OCI-M2 (cell line): Measurements from ENCODE around the gene CDK6.
"Not testable (repeated sequence)": the region's sequence is repeated elsewhere in the genome, so short reads cannot be mapped to it uniquely, and the experiment has no call there.

ENCODE experiments used
- DNase-seq: peaks from one replicate; lab custom pipeline; 2025; ENCODE audit not compliant: unreplicated experiment; lab: John Stamatoyannopoulos, UW

CDK6 gene

GRCh38 chr7:92763636-92764423, 72.5 kb downstream of the CDK6 start:
- no peak for DNase-seq

DNA sequence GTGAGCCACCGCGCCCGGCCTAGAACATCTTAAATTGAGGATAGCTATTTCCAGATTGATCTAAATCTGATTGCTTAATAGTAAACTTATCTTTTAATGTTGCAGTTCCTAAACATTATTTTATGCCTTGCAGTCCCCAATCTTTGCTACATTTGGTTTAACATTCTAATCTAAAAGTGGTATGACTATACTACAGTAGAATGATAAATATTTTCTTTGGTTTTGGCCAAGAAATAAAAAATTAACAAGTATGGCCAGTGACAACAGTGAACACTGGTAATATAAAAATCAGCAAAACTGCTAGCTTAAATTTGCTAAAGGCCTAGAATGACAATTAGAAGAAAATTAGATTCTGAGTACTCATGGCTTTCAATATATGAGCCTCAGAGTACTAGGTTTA, 73.5 kb downstream of the CDK6 start:
- DNase-seq, result no peak

- no peak for DNase-seq
These were observed 74.8 kb downstream of the CDK6 start for GRCh38 chr7:92761391-92762097.

DNA sequence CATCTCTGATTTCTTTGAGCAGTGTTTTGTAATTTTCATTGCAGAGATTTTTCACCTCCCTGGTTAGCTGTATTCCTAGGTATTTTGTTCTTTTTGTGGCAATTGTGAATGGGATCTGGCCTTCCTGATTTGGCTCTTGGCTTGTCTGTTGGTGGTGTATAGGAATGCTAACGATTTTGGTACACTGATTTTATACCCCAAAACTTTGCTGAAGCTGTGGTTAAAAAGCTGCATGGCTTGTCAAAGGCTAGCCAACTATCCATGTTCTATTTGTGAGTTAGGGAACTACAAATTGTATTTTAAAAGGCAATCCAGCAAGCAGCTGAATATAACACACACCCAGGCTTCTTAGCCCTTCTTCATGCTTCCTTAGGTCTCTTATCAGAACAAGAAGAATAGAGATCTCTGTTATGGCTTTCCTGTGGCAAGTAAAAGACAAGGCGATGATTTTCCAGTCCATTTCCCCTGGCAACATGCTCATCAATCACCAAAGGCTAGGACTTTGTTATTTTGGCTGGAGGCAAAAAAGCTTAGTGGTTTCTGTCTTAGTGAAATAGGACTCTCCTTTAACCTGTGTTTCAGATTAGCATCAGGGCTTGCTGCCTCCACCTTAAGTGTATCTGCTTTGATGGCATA, 77.5 kb downstream of the CDK6 start:
- no peak for DNase-seq

GRCh38 chr7:92757311-92757910, 79.0 kb downstream of the CDK6 start:
- not testable (repeated sequence) for DNase-seq

DNA sequence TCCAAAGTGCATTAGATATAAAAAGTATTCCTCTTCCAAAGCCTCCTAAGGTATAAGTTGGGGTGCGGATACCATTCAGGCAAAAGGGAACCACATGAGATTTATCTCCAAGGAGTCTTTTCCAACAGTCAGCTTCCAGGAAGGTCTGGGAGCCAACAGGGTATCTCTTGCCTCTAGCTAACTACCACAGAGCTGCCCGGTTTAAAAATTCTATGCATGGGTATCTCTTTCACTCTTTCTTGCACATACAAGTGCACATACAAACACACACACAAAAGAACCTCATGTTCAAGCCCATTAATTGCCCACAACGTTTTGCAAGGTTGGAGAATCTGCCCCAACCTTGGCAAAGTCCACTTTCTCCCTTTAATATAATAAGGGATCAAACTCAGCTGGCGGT, 80.7 kb downstream of the CDK6 start:
- no peak for DNase-seq

DNA sequence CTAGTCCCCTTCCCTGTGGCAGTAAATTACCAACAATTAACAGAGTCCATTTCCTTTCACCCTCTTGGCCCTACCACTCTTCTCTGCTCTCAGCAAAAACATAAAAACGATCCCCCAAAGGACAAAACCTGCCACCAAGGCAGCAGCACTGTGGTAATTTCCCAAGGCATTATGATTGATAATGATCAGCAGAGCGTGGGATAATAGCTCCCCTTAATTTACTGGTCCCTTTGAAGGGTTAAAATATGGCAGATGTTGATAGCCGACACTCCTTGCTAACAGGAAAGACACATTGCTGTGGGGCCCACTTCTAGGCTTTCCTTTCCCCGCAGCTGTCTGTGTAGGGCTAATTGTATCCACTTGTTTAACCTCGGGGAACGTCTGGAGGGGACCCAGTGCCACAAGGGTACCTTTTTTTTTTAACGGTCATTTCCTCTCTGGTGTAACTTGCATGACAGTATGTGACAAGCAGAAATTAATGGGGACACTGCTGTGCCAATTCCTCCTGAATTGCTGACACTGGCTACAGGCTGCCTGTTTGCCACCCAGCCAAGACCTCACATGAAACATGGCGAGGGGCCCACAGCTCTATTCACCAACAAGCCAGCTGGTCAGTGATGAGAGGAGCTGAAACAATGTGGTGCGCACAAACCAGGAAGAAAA, 81.3 kb downstream of the CDK6 start:
- no peak for DNase-seq

- DNase-seq, result no peak
These were observed 82.8 kb downstream of the CDK6 start for GRCh38 chr7:92753614-92754013.

DNA sequence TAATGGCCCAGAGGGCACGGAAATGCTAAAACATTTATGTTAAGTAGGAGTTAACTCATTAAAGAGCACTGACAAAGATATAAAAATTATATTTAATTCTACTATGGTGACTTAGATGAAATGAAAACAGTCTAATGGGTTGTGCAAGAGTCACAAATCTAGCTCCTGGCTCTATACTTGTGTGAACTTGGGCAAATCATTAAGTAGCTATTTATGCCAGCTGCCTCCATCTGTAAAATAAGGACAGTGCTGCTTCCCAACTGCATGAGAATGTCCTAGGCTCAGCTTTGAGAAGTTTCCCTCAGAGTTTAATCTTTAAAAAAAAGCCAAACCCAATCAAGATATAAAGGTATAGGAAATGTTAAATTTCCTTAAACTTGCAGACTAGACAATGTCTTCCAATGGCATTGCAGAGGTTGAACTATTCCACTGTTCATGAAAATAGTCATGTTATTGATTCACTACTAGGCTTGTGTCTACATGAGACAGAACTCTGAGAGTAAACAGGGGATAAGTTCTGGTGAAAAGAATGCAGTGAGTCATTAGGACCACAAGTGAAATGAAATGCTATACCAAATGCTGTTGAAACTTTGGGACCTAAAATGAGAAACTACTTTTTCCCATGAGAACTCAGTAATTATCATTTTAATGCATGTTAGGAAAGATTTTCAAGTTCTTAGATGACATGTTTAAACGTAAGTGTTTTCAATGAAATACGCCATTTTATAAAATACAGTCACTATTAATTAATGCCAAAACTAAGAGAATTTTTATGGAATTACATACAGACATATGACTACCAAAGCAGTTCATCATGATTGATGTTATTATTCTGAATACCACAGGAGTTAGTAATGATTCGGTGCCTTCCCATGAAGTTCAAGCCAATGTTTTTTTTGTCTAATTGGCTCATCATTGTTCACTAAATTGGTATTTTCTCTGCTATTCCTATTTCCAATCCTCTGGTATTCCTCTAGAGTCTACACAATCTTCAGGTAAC, 84.2 kb downstream of the CDK6 start:
- no peak for DNase-seq

GRCh38 chr7:92750946-92751345, 85.4 kb downstream of the CDK6 start:
- DNase-seq, result no peak

DNA sequence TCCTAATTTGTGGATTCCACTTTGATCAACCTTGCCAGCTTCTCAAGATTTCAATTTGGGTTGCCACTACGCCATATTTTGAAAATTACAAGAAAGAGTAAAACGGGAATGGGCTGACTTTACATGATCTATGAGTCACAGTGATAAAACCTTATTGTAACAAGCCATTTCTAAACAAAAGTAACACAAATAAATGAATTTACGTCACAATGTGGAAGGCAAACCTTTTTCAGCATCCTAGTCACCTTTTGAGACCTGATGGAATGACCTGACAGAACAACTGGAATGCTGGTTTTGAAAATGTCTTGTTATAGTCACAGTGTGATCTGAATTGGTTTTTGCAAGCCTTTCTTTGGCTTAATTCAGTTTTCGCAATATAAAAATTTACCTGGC, 85.9 kb downstream of the CDK6 start:
- no peak for DNase-seq

DNA sequence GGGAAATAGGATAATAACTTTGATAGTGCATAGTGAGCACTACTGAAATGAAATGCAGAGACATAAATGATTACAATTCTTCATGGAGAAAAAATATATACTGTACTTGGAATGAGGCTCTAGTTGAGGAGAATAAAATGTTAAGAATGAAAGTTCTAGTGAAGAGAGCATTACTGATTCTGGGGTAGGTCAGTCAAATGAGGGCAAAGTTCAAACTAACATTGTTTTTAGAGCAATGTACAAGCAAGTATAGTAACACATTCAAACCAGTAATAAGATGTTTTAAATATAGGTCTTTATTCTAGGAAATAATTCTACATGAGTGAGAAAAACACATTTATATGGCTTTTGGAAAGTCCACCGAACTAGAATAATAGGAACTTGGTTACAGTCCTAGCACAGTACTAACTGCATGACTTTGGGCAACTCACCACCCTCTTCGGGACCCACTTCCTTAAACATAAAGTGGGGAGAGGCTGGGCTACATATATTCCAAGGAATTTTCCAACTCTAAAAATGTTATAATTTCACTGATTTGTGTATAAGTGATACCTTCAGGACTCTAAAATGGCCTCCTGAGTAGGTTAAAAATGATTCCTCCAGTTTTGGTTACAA, 86.4 kb downstream of the CDK6 start:
- DNase-seq, result no peak

GRCh38 chr7:92749327-92749755, 87.0 kb downstream of the CDK6 start:
- no peak for DNase-seq

DNA sequence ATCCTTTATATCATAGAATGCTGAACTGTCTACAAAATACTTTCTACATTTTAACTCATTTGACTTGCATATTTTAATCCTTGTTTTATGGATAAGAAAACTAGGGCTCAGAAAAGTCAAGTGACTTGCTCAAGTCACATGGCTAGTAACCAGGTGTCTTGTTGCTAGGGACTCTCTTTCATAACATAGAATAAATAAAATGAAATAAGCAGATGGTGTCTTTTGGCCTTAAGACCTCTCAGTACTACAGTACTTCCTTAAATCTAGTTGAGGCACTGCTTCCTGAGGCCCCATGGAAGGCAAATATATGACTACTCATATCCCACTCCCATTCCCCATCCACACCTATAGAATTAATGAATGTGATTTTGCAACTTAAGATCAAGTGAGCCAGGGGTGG, 87.9 kb downstream of the CDK6 start:
- DNase-seq, result no peak

DNA sequence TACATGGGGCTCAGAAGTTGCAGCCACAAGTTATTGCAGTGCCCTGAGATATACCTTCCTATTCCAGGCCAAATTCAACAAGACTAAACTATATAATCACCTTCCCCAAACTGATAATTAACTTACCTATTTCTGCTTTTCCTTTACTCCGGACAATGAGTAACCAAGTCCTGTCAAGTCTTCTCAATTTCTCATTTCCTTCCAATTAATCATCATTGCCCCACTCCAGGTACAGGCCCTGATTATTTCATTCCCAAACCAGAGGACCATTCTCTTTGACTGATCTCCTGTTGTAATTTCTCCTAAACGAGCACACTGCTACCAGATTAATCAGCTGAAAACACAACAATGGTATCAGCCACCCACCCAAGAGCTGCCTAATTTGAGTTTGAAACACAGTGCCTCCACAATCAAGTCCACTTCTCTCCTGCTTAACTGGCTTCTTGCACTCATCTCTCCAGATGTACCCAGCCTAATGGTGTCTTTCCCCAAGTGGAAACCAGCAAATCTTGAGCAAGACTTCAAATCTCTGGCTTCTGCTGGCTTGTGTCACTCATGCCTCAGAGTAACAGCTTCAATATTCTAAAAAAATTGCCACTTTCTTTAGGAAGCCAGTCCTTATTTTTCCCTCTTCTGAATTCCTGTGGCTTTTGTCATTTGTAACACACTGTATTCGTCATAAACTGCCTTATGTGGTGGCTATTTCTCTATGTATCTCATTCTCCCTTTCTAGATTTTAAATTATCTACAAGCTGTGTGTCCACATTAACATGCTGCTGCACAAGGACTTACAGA, 89.1 kb downstream of the CDK6 start:
- no peak for DNase-seq

DNA sequence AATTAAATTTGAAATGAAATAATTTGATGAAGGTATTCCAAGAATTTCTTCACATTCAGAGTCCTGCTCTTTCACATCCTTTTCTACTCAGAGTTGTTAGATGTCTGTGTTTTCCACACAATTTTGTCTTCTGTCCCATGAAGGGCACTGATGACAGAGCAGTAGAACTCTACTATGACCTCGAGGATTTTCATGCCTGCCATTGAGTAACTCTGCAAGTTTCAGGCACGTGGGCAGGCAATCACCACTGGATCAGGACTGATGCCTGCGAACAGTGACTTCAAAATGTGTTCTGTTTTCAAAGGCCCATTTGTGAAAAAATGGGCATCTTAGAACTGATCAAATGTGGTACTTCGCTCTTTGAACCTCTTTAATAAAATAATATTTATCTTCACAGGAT, 91.1 kb downstream of the CDK6 start:
- DNase-seq, result no peak

- DNase-seq, result not testable (repeated sequence)
These were observed 92.2 kb downstream of the CDK6 start for GRCh38 chr7:92744180-92744579.

GRCh38 chr7:92742186-92742585, 94.2 kb downstream of the CDK6 start:
- no peak for DNase-seq

GRCh38 chr7:92740700-92741126, 95.7 kb downstream of the CDK6 start:
- no peak for DNase-seq
